GM19351 (cell line): ENCODE measurements around the gene WASF1.
"Not testable (repeated sequence)": the region's sequence is repeated elsewhere in the genome, so short reads cannot be mapped to it uniquely, and the experiment has no call there.

Source experiments
- ATAC-seq: cut with Tn5 transposase; IDR thresholded peaks from one replicate; pipeline ENCODE4 v1.9.1; 2021; ENCODE audit warnings: mild to moderate bottlenecking, moderate library complexity; ENCODE audit not compliant: unreplicated experiment

The WASF1 gene

DNA sequence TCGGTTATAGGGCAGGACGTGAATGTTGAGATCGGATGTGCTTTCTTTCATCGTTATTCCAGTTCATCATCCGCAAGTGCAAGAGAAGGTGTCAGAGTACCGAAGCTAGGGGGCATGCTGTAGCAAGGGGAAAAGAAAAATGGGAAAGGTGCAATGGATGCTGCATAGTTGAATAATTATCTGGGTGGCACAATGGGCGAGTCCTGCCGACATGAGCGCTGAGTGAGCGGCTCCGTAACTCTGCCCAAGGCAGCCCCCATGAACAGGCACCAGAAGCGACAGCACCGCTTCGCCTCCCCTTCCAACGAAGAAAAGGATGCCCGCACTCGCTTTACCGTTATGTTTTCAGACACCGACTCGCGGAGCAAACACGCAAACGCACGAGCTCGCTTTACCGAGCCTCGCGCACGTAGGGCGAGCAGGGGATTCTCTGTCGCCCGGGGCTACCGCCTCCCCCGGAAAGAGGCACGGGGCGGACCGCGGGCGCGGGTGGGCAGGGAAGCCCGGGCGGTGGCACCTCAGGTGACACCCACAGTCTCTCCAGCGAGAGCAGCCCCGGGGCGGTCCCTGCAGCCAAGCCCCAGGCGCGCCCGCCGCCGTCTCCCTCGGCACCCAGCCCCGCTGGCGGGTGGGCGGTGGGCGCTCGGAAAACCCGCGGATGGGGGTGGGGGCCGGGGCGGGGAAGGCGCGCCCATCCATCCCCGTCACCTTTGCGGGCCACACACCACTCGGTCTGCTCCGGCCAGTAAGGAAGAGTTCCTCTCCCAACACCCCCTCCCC is 654 bp downstream of the WASF1 start:
- peak; percentile 25 for ATAC-seq

DNA sequence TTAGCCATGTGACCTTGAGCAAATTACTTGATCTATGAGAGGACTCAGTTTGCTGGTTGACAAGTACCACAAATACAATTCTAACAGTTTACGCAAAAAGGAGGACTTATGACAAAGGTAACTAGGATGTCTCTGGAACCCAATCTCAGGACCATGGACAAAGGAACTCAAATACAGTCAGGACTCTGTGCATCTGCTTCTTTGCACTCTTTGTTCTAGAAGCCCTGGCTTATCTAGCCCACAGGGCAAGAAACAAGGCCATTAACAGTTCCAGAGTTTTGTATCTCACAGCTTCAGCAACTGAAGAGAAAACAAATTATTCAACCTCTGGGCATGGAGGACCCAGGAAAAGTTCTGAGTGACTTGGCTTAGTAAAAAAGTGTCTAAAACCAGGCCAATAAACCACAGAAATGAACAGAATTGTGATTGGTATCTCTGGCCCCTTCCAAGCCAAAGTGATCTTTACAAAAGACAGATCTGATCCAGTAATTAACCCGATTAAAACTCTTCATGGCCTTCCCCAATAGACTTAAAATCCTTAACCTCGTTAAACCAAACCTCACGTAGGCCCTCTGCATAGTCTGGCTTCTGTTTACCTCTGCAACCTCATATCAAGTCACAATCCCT is 5.9 kb downstream of the WASF1 start:
- no peak for ATAC-seq

DNA sequence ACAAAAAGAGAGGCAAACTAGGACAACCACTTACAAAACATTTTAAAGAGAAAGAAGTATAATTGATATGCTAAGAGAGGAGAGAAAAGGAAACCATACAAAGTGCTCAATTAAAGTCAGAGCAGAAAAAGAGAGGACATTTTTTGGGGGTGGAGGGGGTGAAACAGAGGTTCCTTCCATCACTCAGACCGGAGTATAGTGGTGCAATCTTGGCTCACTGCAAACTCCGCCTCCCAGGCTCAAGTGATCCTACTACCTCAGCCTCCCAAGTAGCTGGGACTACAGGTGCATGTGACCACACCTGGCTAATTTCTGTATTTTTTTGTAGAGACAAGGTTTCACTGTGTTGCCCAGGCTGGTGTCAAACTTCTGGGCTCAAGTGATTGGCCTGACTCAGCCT is 9.4 kb downstream of the WASF1 start:
- no peak for ATAC-seq

DNA sequence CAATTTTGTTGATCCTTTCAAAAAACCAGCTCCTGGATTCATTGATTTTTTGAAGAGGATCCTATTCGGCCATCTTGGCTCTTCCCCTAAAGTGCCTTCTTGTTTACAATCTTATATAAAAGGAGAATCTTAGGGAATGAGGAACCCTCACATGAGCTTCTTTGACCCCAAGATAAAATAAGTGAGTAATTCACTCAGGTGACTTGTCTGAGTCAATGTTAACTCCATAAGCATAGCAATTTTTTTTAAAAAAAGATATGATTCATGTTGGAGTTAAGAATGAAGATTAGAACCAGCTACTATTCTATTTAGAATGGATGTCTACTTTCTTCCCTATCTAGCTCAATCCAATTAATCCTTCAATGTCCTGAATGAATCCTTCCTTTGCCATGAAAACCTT is 21.0 kb downstream of the WASF1 start:
- ATAC-seq = no peak

DNA sequence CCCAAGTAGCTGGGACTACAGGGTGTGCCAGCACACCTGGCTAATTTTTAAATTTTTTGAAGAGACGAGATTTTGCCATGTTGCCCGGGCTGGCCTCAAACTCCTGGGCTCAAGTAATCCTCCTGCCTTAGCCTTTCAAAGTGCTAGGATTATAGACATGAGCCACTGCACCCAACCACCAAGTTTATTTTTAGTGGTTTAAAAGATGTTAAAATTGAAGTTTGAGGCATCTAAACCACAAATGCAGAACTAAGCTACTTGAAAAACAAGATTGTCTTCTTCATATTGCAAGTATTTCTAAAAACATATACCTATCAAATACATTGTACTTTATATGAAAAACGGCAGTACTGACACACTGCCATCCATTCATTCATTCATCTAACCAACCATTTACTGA is 31.6 kb downstream of the WASF1 start:
- no peak for ATAC-seq

DNA sequence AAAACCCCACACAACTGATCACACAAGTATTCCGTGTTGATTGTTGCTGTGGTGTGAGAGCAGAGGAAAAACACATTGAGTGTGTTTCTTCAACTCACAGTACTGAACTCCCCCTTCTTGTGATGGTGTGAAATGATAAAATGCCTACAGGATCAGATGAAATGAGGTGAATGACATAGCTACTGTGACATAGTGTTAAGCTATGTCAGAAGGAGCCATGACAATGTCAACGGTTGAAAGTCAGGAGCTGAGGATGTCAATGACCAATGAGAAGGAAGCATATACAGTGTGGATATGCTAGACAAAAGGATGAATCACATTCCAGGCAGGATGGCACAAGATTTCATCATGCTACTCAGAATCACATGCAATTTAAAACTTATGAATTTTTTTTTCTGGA is 38.8 kb downstream of the WASF1 start:
- ATAC-seq = no peak

DNA sequence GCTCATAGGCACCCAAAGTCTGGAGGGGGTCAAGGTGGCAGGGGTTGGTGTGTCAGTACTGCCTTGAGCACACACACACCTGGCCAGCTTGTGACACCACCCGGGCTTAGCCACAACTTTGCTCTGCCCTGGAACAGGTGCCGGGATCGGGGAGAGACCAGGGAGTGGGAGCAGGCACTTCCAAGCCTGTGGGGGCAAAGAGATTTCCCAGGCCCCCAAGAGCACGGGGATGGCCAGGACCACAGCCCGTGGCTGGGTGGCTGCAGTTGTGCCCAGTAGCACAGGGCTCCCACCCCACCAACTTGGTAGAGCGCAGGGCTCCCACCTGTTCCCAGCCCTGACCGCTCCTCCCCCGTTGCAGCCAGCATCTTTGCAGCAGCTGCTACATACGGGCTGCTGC is 40.4 kb downstream of the WASF1 start:
- no peak for ATAC-seq

DNA sequence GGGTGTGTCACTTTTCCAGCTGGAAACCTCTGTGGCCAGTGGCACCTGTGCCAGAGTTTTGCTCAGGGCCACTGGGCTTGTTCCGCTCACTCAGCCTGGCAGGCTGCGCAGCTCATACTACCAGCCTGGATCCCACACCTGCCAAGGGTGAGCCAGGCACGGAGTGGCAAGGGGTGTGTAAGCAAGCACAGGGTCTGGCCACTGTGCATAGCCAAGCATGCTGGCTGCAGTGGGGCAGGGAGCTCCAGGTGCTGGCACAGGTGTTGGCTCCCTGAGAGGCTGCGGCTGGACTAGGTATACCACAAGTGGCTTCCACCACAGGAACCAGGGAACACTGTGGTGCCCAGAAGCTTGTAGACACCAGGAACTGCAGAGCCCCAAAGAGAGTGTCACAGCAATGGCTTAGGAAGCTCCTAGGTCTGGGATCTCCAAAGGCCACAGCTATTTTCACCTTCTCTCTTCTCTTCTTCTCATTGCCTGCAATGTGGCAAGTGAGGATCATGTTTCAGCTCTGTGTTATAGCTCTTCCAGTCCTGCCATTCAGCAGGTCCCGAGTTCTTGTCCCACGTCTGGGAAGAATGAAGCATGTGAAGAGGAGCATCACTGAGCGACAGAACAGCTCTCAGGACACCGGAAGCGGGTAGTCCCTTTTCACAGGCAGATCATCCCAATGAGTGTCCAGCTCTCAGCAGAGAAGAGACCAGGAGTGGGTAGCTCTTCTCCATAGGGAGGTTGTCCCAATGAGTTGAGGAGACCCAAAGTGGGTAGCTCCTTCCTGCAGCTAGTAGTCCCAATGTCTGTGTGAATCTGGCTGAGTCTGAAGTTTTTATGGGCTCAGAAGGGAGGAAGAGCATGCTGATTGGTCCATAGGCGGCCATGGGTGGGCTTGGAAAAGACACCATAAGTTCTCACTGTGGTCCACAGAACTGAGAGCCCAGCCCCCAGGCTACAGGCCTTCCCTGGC is 41.3 kb downstream of the WASF1 start:
- no peak for ATAC-seq

DNA sequence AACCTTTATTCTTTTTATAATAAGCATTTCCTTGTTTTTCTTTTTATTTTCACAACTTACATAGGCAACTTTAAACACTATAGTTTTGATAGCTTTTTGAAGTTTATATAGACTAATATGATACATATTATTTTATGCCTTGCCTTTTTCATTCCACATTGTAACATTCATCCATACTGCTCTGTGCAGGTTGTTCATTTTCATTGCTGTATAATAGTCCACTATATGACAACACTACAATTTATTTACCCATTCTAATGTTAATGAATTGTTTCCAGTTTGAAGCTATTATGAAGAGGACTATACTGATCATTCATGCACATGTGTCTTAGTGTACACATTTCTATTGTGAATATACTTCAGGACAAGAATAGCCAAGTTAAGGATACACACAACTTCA is 49.1 kb downstream of the WASF1 start:
- no peak for ATAC-seq

DNA sequence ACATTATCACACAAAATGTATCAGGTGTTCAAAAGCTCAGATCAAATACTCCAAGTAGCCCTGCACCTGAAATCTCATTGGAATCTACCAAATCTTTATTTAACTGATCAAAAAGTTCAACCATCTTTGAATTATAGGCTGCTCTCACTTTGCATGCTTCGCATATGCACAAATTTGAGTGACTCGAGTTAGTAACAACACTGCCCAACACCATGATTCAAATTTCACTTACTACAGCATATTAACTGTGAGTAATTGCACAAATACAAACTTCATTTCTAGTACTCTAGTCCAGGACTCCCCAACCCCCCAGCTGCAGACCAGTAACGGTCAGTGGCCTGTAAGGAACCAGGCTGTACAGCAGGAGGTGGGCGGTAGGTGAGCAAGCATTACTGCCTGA is 51.1 kb downstream of the WASF1 start:
- no peak for ATAC-seq

DNA sequence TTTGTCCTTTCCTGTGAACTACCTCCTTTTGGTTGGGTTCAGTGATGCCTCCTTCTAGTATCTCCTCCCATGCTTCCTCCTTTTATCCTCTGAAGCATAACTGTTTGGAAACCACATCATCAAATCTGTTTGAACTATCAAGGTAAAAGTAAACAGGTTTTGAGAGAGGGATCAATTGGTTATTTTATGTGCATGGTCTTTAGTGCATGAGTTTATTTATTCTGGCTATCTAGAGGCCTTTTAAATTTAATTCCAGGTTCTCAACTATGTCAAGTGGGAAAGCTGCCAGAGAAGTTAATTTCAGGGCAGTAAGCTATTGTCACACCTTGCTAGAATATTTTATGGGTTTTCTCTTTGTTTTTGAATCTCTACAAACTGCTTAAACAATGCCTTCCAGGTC is 54.1 kb downstream of the WASF1 start:
- no peak for ATAC-seq

DNA sequence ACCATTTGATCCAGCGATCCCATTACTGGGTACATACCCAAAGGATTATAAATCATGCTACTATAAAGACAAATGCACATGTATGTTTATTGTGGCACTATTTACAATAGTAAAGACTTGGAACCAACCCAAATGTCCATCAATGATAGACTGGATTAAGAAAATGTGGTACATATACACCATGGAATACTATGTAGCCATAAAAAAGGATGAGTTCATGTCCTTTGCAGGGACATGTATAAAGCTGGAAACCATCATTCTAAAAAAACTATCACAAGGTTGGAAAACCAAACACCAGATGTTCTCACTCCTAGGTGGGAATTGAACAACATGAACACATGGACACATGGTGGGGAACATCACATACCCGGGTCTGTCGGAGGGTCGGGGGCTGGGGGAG is 57.8 kb downstream of the WASF1 start:
- not testable (repeated sequence) for ATAC-seq

DNA sequence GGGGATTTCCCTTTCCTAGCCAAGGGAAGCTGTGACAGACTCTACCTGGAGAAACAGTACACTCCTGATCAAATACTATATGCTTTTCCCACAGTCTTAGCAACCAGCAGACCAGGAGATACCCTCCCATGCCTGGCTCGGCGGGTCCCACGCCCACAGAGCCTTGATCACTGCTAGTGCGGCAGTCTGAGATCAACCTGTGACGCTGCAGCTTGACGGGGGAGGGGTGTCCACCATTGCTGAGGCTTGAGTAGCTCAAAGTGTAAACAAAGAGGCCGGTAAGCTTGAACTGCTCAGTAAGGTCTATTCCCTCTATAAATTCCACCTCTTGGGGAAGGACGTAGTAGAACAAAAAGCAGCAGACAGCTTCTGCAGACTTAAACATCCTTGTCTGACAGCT is 63.2 kb downstream of the WASF1 start:
- no peak for ATAC-seq

DNA sequence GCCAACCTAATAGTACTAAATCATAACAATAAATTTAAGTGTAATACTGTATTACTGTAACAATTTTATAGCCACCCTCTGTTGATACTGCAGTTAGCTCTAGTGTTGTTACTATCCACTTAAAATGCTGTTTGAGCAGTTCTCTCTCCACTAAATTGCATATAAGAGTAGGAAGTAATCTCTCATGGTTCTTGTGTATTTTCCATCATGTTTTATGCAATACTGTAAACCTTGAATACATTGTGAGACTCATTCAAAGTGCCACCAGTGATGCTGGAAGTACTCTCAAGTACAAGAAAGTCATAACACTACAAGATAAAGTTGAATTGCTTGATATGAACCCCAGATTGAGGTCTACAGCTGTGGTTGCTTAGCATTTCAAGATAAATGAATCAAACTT is 65.5 kb downstream of the WASF1 start:
- no peak for ATAC-seq

DNA sequence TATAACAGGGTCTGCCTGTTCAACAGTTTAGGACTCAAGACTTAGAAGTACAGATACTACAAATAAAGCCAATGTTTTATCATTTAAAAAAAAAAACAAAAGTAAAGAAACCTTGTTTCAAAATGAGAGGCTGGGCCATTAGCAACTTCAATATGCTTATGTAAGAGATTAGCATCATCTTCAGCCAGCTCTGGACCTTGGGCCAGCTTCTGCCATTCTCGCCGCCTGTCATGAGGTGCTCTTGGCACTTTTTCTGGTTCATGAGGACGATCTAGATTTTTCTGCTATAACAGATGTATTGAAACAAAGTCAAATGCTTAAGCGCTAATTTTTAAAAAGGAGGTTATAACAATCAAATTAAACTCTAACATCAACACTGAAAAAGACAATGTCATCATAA is 74.2 kb downstream of the WASF1 start:
- ATAC-seq = no peak

DNA sequence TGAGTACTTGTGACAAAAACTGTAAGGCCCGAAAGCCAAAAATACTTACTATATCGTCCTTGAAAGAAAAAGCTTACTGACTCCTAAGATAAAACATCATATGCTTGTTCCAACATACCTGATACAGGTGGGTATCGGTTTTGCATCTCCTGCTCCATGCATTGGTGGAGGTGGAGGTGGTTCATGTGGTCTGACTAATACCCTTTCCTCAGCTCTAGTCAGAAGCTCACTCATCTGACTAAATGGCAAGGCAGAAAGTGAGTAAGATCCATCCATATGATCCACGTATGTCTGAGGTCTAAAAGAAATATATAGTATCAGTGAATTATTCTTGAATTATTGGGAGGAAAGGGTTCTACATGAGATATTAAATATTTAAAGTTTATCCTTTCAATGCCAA is 76.2 kb downstream of the WASF1 start:
- ATAC-seq = no peak

DNA sequence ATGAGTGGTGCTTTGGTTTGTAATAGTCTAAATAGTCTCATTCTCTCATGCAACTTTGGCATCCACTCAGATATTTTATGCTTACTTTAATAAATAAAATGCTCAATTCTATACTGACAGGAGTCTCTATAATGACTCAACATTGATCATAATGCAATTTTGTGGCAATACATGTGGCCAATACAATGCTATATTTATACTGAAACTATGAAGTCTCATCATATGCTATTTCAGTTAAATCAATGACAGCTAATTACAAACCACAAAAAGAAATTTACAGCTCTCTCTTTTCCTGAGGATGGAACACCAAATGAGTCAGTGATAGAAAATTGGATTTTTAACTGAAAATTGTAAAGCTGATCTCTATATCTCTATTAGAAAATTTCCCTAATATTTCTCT is 77.1 kb downstream of the WASF1 start:
- peak; percentile 62 for ATAC-seq

DNA sequence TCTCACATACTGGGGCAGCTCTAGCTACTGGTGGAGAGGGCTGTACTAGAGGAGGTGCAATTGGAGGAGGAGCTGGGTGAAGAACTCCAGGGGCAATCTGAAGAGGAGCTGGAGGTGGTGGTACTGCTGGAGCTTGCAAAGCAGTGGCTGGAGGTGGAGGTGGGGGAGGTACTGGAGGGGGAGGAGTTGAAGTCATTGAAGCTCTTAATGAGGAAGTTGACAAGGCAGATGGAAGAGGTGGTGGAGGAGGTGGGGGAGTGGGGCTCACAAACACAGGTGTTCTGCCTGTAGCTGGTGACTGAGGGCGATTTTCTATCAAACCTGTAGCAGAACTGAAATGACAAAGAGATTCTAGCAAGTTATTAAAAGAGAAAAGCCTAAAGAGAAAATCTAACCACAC is 77.6 kb downstream of the WASF1 start:
- ATAC-seq = peak; percentile 76

DNA sequence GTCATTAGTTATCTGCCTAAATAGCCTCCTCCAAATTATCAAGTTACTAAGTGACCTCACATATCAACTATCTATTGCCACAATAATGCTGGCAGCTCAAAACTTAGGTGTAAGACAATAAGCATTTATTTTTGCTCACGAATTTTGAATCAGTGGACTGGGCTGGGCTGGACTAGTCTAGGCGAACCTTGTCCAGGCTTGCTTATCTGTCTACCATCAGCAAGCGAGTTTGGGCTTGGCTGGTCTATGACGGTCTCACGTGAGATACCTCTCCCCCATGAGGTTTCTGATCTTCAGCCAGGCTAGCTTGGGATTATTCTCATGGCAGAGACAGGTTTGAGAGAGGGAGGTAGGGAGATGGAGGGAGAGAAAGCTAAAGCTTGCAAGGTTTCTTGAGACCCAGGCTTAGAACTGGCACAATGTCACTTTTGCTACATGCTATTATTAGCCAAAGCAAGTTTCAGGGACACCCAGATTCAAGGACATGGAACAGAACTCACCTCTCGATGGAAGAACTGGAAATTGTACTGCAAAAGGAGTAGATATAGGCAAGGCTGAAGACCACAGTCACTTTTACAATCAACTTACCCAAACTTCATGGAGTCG is 80.9 kb downstream of the WASF1 start:
- ATAC-seq = no peak

DNA sequence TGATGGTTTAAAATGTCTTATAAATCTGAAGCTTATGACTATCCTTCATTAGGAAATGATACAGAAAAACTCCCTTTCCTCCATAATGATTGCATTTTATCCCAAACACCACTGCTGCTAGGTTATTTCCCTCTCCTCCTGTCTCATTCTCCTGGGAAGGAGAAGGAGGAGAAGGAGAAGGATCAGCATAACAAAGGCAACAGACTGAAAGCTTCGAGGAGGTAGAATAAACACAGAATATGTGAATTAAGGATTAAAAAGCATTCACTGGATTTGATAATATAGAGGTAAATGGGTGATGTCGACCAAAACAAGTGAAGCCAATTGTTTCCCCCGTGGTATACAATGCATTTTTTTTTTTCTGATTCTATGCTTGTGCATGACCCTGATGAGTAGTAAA is 82.0 kb downstream of the WASF1 start:
- ATAC-seq = no peak

DNA sequence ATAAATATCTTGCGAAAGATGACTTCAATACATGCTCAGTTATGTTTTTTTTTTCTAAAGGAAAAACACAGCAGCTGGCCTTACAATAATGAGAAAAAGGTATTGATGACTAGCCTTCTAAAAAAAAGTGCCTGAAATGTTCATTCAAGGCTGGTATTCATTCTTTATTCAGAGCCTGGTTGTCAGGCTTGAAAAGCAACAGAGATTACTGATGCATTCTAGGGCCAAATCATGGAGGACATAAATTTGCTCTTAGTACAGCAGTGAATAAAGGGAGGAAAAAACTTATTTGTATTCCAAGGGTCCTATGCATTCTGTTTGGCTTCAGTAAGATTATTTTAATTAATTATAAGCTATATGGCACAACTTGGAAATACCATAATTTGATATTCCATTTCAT is 83.5 kb downstream of the WASF1 start:
- ATAC-seq = no peak
